SU-DHL-6 (cell line): ENCODE results near the gene EFNA1.

ENCODE experiments used
- H2AFZ ChIP-seq: fragments of 200-600 bp; sonication (generic); 2 replicates; pipeline ENCODE4 v1.6.1; 2014; ENCODE audit warnings: low read depth, mild to moderate bottlenecking, moderate library complexity, mixed read lengths, antibody characterized with exemption, low read length; ENCODE audit not compliant: severe bottlenecking
- H3F3A ChIP-seq: fragments of 200-600 bp; shearing (Covaris generic); 2 replicates; pipeline ENCODE4 v1.6.0; 2016; ENCODE audit warnings: antibody characterized with exemption, mild to moderate bottlenecking; ENCODE audit not compliant: insufficient read depth
- H3K27ac ChIP-seq: fragments of 200-600 bp; sonication (generic); 2 replicates; pipeline ENCODE4 v1.5.1; 2016; ENCODE audit warnings: low read depth, mild to moderate bottlenecking, low read length, moderate library complexity, mixed read lengths
- H3K27me3 ChIP-seq: fragments of 200-600 bp; sonication (generic), shearing (Covaris generic); 2 replicates; pipeline ENCODE4 v1.6.0; 2014; ENCODE audit warnings: mild to moderate bottlenecking, low read length
- H3K36me3 ChIP-seq: fragments of 200-600 bp; sonication (generic); 2 replicates; pipeline ENCODE4 v1.6.1; 2014; ENCODE audit warnings: mild to moderate bottlenecking, low read length, mixed read lengths
- H3K4me2 ChIP-seq: fragments of 300-600, 200-600 bp; shearing (Covaris generic), sonication (generic); 2 replicates; pipeline ENCODE4 v1.6.0; 2014; ENCODE audit warnings: low read length, low read depth, mild to moderate bottlenecking; ENCODE audit not compliant: poor library complexity, severe bottlenecking
- H3K4me3 ChIP-seq: fragments of 200-600 bp; sonication (generic); 2 replicates; pipeline ENCODE4 v1.5.1; 2014; ENCODE audit warnings: antibody characterized with exemption, low read length, mild to moderate bottlenecking, mixed read lengths; ENCODE audit not compliant: insufficient read depth, poor library complexity, severe bottlenecking
- H3K79me2 ChIP-seq: fragments of 200-600 bp; sonication (generic); 2 replicates; pipeline ENCODE4 v1.6.1; 2014; ENCODE audit warnings: mild to moderate bottlenecking, low read length, moderate library complexity; ENCODE audit not compliant: insufficient read depth
- H3K9ac ChIP-seq: fragments of 200-600 bp; sonication (generic); 2 replicates; pipeline ENCODE4 v1.7.0; 2014; ENCODE audit warnings: mild to moderate bottlenecking, low read length
- H3K9me2 ChIP-seq: fragments of 200-600 bp; sonication (generic); replicated peaks from 2 replicates; pipeline ENCODE4 v1.6.1; 2014; ENCODE audit warnings: low read length; ENCODE audit not compliant: insufficient read depth
- H3K9me3 ChIP-seq: fragments of 200-600 bp; sonication (generic); 2 replicates; pipeline ENCODE4 v1.6.1; 2014; ENCODE audit warnings: low read length, mixed read lengths; ENCODE audit not compliant: insufficient read depth
- H4K20me1 ChIP-seq: fragments of 200-600 bp; sonication (generic); 2 replicates; pipeline ENCODE4 v1.6.1; 2014; ENCODE audit warnings: low read depth, mild to moderate bottlenecking, antibody characterized with exemption, low read length, moderate library complexity, mixed read lengths
- EZH2phosphoT487 ChIP-seq: fragments of 200-600 bp; sonication (generic), shearing (Covaris generic); conservative IDR thresholded peaks from 2 replicates; pipeline ENCODE4 v1.6.1; 2018; ENCODE audit warnings: mild to moderate bottlenecking, antibody characterized with exemption, low read length, moderate library complexity, mixed read lengths
- TF ChIP-seq, protein P1 (sequence below): fragments of 200-600 bp; sonication (generic); IDR thresholded peaks from one replicate; pipeline ENCODE4 v1.5.1; 2017; ENCODE audit warnings: antibody characterized with exemption, mild to moderate bottlenecking, low read length, moderate library complexity; ENCODE audit not compliant: insufficient read depth, poor library complexity, severe bottlenecking

Gene EFNA1

DNA sequence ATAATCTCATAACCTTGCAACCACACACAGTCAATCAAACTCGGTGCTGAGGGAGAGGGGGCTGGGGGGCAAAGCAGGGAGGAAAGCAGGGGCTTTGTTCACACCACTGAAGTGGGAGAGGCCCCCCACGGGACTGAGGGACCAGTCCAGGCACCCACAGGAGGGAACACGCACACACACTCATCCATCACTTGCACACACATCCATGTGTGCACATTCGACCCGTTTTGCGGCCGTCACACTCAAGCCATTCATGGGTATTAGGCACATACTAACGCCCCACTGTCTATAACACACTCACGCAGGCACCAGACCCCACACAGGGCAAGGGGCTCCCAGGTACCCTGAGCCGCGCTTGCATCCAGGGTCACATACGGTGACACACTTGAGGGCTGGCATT is 35.0 kb upstream of the EFNA1 start:
- Histone ChIP-seq H2AFZ (no peak overlapping the region), H3K9ac (no peak overlapping the region), H3K27me3 (no peaks in the 10 kb centered on the region), H3K79me2 (no peaks in the 10 kb centered on the region), H3K4me2 (no peak overlapping the region), H3K36me3 (no peaks in the 10 kb centered on the region), H3K9me3 (no peaks in the 10 kb centered on the region), H3K9me2 (no peaks in the 10 kb centered on the region), H4K20me1 (no peaks in the 10 kb centered on the region), H3F3A (no peaks in the 10 kb centered on the region), H3K4me3 (no peak overlapping the region), H3K27ac (no peak overlapping the region)
- TF ChIP-seq, protein P1, sequence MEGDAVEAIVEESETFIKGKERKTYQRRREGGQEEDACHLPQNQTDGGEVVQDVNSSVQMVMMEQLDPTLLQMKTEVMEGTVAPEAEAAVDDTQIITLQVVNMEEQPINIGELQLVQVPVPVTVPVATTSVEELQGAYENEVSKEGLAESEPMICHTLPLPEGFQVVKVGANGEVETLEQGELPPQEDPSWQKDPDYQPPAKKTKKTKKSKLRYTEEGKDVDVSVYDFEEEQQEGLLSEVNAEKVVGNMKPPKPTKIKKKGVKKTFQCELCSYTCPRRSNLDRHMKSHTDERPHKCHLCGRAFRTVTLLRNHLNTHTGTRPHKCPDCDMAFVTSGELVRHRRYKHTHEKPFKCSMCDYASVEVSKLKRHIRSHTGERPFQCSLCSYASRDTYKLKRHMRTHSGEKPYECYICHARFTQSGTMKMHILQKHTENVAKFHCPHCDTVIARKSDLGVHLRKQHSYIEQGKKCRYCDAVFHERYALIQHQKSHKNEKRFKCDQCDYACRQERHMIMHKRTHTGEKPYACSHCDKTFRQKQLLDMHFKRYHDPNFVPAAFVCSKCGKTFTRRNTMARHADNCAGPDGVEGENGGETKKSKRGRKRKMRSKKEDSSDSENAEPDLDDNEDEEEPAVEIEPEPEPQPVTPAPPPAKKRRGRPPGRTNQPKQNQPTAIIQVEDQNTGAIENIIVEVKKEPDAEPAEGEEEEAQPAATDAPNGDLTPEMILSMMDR, result no peak
- no peak for TF ChIP-seq EZH2phosphoT487

DNA sequence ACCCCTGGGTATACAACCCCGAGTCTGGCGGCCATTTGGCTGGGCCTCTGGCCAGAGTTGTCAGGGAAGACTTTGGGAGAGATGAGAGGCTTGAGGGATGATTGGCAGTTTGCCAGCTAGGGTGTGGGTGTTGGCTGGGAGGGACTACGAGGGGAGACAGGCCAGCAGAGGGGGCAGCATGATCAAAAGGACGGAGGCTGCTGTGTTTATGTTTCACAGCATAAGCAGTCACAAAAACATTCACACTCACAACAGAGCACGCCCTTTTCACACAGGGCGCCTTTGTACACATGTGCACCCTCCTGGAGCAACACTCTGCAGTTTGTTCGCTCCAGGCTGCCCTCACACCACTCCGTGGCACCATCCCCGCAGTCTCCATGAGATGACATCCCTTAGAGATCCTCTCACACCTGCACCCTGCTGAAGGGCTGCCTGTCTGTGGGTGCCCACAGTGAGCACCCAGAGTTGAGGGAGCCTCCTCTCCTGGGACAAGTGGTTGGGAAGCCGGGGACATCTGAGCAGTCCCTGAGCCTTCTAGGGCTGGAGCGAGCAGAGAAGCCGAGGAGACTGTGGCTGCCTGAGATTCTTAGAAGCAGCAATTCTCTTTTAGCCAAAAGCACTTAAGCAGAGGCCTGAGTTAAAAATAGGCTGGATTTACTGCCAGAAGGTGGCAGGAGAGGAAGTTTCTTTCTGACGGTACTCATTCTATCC is 33.6 kb upstream of the EFNA1 start:
- Histone ChIP-seq H3K9me2 (no peaks in the 10 kb centered on the region), H3K9ac (no peak overlapping the region), H3K4me2 (no peak overlapping the region), H3K4me3 (no peak overlapping the region), H3F3A (no peaks in the 10 kb centered on the region), H3K27me3 (no peaks in the 10 kb centered on the region), H3K79me2 (no peaks in the 10 kb centered on the region), H3K9me3 (no peaks in the 10 kb centered on the region), H3K27ac (no peak overlapping the region), H3K36me3 (no peaks in the 10 kb centered on the region), H2AFZ (no peak overlapping the region), H4K20me1 (no peaks in the 10 kb centered on the region)
- no peak for TF ChIP-seq EZH2phosphoT487

DNA sequence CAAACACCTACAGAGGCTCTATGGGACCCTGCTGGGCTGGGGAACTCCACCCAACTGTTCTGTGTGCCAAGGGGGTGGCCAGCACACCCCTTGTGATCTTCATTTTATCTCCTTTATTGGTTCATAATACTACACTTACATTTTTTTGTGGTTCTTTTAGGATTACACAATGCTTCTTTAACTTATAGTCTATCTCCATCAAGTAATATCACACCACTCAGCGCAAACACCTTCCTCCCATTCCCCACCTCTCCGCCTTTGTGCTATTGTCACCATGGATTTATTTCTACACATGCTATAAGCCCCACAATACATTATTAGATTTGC is 33.1 kb upstream of the EFNA1 start:
- no peak overlapping the region for H3K27ac ChIP-seq
- H3F3A ChIP-seq, result no peaks in the 10 kb centered on the region
- H3K79me2 ChIP-seq, result no peaks in the 10 kb centered on the region
- H4K20me1 ChIP-seq, result no peaks in the 10 kb centered on the region
- H3K4me2 ChIP-seq, result no peak overlapping the region
- H3K9me2 ChIP-seq, result no peaks in the 10 kb centered on the region
- H3K36me3 ChIP-seq, result no peaks in the 10 kb centered on the region
- no peak overlapping the region for H3K4me3 ChIP-seq
- H2AFZ ChIP-seq, result no peak overlapping the region
- no peak overlapping the region for H3K9ac ChIP-seq
- TF ChIP-seq, protein P1, result no peak
- TF ChIP-seq EZH2phosphoT487, result no peak
- H3K9me3 ChIP-seq, result no peaks in the 10 kb centered on the region
- no peaks in the 10 kb centered on the region for H3K27me3 ChIP-seq

DNA sequence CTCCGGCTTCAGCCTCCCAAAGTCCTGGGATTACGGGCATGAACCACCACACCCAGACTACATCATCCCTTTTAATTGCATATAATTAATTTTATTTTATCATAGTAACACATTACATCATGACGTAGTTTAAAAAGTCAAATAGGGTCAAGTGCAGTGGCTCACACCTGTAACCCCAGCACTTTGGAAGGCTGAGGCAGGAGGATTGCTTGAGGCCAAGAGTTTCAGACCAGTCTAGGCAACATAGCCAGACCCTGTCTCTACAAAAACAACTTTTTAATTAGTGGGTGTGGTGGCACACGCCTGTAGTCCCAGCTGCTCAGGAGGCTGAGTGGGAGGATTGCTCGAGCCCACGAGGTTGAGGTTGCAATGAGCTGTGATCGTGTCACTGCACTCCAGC is 28.3 kb upstream of the EFNA1 start:
- Histone ChIP-seq H3K36me3 (no peaks in the 10 kb centered on the region), H3F3A (no peaks in the 10 kb centered on the region), H3K4me2 (no peak overlapping the region), H3K9ac (no peak overlapping the region), H2AFZ (no peak overlapping the region), H3K4me3 (no peak overlapping the region), H3K79me2 (no peaks in the 10 kb centered on the region), H3K9me3 (no peaks in the 10 kb centered on the region), H4K20me1 (no peaks in the 10 kb centered on the region), H3K9me2 (no peaks in the 10 kb centered on the region), H3K27ac (no peak overlapping the region), H3K27me3 (no peaks in the 10 kb centered on the region)
- TF ChIP-seq, protein P1, result no peak
- TF ChIP-seq EZH2phosphoT487, result no peak
